DOHH2 (cell line): ENCODE data around the gene COPG1.

Experiments used
- EZH2phosphoT487 ChIP-seq: fragments of 200-600 bp; sonication (generic); IDR thresholded peaks from 2 replicates; pipeline ENCODE4 v1.6.1; 2017; ENCODE audit warnings: borderline replicate concordance, mild to moderate bottlenecking, antibody characterized with exemption, low read length, moderate library complexity, mixed read lengths
- TF ChIP-seq, protein P1 (sequence below): fragments of 200-600 bp; sonication (generic); IDR thresholded peaks from one replicate; pipeline ENCODE4 v1.5.1; 2014; ENCODE audit warnings: antibody characterized with exemption, mild to moderate bottlenecking, low read depth, low read length; ENCODE audit not compliant: poor library complexity, severe bottlenecking

DNA sequence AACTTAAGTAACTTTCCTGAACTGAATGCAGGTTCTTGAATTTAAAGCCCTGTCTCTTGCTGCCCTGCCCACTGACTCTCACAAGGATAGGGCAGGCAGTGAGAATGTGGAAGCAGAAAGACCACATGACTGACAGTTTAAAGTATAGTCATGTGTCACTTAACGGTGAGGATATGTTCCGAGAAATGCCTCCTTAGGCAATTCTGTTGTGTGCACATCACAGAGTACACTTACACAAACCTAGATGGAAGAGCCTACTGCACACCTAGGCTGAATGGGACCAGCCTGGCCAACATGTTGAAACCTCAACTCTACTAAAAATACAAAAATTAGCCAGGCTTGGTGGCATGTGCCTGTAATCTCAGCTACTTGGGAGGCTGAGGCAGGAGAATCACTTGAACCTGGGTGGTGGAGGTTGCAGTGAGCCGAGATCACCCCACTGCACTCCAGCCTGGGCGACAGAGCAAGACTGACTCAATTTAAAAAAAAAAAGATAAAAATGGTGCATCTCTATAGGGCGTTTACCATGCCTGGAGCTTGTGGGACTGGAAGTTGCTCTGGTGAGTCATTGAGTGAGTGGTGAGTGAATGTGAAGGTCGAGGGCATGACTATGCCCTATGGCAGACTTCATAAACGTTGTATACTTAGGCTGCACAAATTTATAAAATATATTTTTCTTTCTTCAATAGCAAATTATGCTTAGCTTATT, 18.9 kb upstream of the COPG1 start:
- TF ChIP-seq, protein P1, sequence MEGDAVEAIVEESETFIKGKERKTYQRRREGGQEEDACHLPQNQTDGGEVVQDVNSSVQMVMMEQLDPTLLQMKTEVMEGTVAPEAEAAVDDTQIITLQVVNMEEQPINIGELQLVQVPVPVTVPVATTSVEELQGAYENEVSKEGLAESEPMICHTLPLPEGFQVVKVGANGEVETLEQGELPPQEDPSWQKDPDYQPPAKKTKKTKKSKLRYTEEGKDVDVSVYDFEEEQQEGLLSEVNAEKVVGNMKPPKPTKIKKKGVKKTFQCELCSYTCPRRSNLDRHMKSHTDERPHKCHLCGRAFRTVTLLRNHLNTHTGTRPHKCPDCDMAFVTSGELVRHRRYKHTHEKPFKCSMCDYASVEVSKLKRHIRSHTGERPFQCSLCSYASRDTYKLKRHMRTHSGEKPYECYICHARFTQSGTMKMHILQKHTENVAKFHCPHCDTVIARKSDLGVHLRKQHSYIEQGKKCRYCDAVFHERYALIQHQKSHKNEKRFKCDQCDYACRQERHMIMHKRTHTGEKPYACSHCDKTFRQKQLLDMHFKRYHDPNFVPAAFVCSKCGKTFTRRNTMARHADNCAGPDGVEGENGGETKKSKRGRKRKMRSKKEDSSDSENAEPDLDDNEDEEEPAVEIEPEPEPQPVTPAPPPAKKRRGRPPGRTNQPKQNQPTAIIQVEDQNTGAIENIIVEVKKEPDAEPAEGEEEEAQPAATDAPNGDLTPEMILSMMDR, result no peak
- TF ChIP-seq EZH2phosphoT487, result no peak
